ENCODE measurements around the gene GRIFIN.

The GRIFIN gene

DNA sequence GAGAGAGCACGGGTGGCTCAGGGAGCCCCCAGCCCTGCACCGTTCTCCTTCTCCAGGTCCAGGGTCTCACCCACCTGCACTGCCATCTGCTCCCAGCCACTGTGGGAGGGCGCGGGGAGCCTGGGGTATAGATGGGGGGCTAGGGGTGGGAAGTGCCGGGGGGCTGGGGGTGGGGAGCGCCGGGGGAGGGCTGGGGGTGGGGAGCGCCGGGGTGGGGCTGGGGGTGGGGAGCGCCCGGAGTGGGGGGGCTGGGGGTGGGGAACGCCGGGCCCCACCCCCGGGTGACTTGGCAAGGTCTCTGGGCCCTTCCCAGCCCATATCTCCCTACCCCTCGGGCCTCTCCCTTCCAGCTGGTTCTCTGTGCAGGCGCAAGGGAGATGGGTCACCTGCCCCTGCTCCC is at the start of gene GRIFIN:
Gene GRIFIN (minus strand): TSS at position 101 of the 400 bp plus-strand sequence. CDS start 15 bp downstream, at position 86.
- no peak for DNase-seq

DNA sequence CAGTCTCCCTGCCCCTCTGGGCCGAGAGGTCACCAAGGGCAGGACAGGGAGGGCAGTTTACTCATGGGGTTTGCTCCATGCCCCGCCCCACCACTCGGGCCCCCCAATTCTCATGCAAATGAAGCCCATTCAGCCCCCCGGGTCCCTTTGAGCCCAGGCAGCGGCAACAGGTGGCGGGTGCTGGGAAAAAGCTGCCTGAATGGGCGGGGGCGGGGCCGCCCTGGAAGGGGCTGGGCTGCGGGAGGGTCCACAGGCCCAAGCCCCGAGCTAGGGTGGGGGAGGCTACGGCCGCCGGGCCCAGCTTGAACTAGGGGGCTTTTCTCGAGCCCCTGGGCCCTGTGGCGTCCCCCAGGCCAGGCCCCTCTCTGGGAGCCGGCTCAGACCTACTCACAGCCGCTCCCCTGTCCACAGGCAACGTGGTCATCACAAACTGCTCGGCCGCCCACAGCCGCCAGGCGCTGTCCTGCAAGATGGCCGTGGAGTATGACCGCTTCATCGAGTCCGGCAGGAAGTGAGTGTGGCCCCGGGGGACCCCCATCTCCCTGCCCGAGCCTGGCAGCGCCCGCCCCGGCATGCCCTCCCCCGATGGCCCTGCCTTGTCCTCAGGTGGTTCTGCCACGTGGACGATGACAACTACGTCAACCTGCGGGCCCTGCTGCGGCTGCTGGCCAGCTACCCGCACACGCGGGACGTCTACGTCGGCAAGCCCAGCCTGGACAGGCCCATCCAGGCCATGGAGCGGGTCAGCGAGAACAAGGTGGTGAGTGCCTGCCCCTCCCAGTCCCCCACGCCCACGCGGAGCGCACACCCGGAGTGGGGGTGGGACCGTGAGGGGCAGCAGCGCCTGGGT is 48.8 kb upstream of the GRIFIN start:
- no peak for DNase-seq

GRCh38 chr7:2523941-2524807 is 48.0 kb upstream of the GRIFIN start:
- peak; percentile 98 for DNase-seq

GRCh38 chr7:2523461-2523936 is 47.3 kb upstream of the GRIFIN start:
- DNase-seq: peak; percentile 91

DNA sequence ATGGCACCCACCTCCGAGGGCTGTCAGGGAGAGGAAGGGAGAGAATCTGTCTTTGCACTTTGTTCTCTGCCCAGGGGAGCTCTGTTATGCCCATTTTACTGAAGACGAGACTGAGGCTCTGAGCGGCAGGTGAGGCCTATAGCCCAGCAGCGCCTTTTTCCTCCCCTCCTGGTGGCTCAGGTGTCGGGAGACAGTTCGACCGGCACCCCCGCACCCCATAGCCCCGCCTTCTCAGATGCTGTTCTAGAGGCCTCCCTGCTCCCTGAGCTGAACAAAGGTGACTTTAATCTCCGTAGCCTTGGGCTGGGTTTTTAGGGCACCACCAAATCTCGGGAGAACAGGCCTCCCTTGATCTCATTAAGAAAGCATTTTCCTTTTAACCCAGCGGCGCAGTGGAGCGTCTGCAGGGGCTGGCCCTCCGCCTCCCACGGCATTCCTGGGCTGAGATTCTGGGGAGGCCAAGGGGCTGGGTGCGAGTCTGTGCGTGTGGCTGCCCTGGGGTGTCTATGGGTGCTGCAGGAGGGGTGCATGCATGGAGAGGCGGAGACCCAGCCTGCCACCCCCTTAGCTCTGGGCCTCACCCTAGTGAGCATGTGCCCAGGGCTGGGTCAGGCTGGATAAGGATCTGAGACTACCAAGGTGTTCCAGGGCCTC is 46.7 kb upstream of the GRIFIN start:
- DNase-seq: no peak

DNA sequence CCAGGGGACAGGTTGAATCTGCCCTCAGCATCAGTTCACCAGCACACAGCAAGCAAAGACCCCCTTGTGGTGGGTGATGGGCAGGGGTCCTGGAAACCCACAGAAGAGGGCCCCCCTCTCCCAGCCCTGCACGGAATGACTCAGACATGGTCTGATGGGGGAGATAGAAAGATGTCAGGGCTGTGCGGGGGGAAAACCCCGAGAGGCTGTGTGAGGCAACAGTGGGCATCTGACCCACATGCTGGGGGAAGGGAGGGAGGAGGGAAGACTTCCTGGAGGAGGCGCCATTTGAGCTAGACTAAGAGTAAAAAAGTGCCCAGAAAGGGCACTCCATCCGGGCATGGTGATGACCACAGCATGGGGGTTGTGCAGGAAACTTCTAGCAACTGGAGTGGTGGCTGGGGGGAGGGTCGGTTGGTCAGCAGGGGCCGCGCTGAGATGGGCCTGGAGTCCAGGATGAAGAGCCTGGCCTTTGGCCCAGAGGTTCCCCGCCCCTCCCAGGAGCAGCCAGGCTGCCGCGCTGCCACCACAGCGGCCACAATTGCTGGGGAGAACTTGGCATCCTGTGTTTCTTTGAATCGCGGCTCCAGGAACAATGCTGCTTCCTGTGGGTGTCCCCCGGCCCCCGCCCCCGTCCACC is 45.9 kb upstream of the GRIFIN start:
- DNase-seq: no peak

GRCh38 chr7:2521341-2521745 is 45.1 kb upstream of the GRIFIN start:
- DNase-seq: no peak

- DNase-seq: no peak
Observed at GRCh38 chr7:2520761-2521290, 44.6 kb upstream of the GRIFIN start.

GRCh38 chr7:2520131-2520760 is 44.0 kb upstream of the GRIFIN start:
- no peak for DNase-seq

GRCh38 chr7:2519119-2519930 is 43.1 kb upstream of the GRIFIN start, which contains the start of gene LFNG:
TSS of gene LFNG (plus strand) at chr7:2519774. CDS start at chr7:2519862, 88 bp downstream.
- peak; percentile 89 for DNase-seq

DNA sequence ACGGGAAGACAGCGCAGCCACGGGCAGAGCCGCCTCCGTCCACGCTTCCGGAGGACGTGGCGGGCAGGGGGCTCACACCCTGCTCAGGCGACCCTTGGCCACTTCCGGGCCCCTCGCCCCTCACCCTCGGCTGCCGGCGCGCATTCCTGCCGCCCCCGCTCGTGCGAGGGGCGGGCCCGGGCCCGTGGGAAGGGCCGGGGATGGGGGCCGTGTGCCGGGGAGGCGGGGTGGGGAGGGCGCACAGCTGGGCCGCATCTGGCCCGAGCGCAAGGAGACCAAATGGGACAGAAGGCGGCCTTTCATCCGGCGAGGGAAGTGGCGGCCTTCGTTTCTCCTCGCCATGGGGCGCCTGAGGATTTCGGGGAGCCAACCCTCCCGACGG is 42.5 kb upstream of the GRIFIN start:
- DNase-seq: no peak

GRCh38 chr7:2517678-2518507 is 41.7 kb upstream of the GRIFIN start:
- no peak for DNase-seq

GRCh38 chr7:2517026-2517425 is 40.8 kb upstream of the GRIFIN start:
- no peak for DNase-seq

- no peak for DNase-seq
Observed at GRCh38 chr7:2516194-2516555, 40.0 kb upstream of the GRIFIN start.

- no peak for DNase-seq
Observed at GRCh38 chr7:2515424-2516193, 39.4 kb upstream of the GRIFIN start.

DNA sequence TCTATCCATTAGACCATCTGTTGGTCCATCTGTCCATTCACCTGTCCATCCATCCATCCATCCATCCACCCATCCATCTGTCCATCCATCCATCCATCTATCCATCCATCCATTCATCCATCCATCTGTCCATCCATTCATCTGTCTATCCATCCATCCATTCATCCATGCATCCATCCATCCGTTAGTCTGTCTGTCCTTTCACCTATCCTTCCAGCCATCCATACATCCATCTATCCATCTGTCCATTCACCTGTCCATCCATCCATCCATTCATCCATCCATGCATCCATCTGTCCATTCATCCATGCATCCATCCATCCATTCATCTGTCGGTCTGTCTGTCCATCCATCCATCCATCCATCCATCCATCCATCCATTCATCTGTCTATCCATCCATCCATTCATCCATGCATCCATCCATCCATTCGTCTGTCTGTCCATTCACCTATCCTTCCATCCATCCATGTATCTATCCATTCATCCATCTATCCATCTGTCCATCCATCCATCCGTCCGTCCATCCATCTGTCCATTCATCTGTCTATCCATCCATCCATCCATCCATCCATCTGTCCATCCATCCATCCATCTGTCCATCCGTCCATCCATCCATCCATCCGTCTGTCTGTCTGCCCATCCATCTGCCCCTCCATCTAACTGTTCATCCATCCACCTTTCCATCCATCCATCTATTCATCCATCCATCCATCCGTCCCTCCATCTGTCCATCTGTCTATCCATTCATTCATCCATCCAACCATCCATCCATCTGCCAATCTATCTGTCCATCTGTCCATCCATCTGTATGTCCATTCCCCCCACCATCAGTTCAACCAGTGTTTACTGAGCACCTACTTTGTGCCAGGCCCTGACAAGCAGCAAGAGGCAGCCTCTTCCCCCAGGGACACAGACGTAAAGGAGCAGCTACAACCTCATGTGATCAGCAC is 38.5 kb upstream of the GRIFIN start:
- no peak for DNase-seq

- no peak for DNase-seq
Observed at GRCh38 chr7:2513702-2514101, 37.5 kb upstream of the GRIFIN start.

DNA sequence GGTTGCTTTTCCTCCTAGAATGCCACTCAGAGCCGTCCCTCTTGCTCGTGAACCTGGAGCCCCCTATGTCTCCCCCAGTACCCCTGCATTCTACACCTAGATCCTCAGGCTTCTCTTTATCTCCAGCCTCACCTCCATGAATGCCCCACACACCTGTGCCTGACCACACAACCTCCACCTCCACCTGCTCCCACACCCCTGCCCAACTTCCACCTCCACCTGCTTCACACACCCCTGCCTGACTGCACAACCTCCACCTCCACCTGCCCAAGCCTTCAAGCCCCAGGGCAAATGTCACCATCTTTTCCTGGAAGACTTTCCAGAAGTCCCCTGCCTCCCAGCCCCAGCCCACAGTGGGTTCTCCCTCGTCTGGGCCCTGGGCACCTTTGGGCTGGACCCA is 36.5 kb upstream of the GRIFIN start:
- DNase-seq: no peak

All from NCI-H1105 (cell line).